GM18861 (cell line): ENCODE measurements around the gene FBL.
"Not testable (repeated sequence)": the region's sequence is repeated elsewhere in the genome, so short reads cannot be mapped to it uniquely, and the experiment has no call there.

Source experiments
- ATAC-seq: cut with Tn5 transposase; IDR thresholded peaks from one replicate; pipeline ENCODE4 v1.9.1; 2021; ENCODE audit not compliant: unreplicated experiment

Gene FBL

GRCh38 chr19:39845933-39846677, at the start of gene FBL:
FBL (minus strand) TSS chr19:39846379; CDS start chr19:39846300, 79 bp downstream.
- peak; percentile 68 for ATAC-seq

- not testable (repeated sequence) for ATAC-seq
Observed at GRCh38 chr19:39895096-39895495, 48.9 kb upstream of the FBL start.

GRCh38 chr19:39894236-39894606, 48.0 kb upstream of the FBL start:
- ATAC-seq = not testable (repeated sequence)

GRCh38 chr19:39893366-39894235, 47.4 kb upstream of the FBL start:
- ATAC-seq = not testable (repeated sequence)

- not testable (repeated sequence) for ATAC-seq
Observed at GRCh38 chr19:39892506-39892902, 46.3 kb upstream of the FBL start.

GRCh38 chr19:39891660-39892505, 45.7 kb upstream of the FBL start:
- not testable (repeated sequence) for ATAC-seq

- no peak for ATAC-seq
Observed at GRCh38 chr19:39890755-39891551, 44.8 kb upstream of the FBL start.

DNA sequence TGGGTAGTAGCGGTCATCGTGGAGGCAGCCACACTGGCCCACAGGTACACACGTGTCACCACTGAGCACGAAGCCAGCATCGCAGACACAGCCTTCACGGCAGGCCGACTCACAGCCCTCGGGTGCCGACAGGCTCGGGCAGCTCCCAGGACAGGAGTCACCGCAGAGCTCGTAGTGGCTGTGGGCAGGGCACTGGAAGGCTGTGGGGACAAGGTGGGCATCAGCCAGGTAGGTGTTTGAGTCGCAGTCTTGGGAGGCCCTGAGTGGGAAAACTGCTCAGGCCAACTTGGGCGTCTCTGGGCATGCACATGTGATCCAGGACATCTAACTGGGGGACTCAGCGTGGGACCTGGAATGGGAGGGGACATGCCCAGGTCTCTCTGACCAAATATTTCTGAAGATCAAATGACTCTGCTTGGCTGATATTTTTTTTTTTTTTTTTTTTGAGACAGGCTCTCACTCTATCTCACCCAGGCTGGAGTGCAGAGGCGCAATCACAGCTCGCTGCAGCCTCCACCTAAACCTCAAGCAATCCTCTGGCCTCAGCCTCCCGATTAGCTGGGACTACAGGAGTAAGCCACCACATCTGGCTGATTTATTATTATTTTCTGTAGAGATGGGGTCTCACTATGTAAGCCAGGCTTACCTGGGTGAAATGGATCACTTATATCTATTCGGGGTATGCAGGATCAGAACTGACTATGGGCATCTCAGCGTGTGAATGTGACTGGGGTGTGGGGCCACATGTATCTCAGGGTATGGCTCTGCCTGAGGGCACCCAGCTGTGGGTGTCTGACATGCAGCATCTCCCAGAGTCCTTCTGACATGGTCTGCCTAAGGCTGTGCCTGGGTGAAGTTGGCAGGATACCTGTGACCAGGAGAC, 43.9 kb upstream of the FBL start:
- ATAC-seq = not testable (repeated sequence)

GRCh38 chr19:39887456-39887951, 41.3 kb upstream of the FBL start:
- ATAC-seq = not testable (repeated sequence)

DNA sequence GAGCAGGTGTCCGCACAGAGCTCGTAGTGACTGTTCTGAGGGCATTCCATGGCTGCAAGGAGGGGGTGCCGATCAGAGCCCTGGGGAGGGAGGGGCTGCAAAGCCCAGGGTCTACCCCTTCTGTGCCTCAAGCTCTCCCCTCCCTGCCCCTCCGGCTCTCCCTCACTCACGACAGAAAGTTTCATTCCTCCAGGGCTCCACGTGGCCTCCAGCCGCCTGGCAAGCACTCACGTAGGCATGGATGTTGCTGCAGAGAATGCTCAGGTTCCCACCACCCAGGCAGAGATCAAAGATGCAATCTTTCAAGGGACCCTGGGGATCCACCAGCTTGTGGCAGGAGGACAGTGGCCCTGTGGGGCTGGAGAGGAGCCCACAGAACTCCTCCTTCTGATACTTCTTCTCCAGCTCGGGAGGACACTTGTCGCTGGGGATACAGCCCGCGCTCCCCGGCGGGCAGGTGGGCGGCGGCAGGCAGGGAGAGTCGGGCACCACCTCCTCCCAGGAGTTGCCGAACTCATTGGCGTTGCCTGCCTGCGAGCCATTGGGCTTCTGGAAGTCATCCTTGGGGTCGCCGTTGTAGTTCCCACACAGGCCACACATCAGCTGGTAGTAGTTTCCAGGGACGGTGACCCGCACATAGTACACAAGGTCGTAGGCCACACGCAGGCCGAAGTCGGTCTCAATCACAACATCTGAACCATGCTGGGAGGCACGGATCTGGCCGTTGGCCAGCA, 39.8 kb upstream of the FBL start:
- not testable (repeated sequence) for ATAC-seq

DNA sequence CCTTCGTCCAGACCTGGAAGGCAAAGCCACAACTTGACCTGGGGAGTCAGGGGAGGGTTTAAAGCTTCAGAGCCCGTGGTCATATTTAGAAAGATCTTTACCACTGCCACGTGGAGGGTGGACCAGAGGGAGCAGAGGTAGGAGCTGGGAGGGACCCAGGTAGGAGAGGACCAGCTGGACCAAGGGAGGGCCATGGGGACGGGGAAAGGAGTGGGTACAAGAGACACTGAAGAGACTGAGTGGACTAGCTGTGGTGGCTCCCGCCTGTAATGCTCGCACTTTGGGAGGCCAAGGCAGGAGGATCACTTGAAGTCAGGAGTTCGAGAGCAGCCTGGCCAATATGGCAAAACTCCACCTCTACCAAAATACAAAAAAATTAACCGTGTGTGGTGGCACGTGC, 38.5 kb upstream of the FBL start:
- ATAC-seq = not testable (repeated sequence)

GRCh38 chr19:39882645-39883044, 36.5 kb upstream of the FBL start:
- not testable (repeated sequence) for ATAC-seq

GRCh38 chr19:39881495-39882110, 35.4 kb upstream of the FBL start:
- ATAC-seq = not testable (repeated sequence)

DNA sequence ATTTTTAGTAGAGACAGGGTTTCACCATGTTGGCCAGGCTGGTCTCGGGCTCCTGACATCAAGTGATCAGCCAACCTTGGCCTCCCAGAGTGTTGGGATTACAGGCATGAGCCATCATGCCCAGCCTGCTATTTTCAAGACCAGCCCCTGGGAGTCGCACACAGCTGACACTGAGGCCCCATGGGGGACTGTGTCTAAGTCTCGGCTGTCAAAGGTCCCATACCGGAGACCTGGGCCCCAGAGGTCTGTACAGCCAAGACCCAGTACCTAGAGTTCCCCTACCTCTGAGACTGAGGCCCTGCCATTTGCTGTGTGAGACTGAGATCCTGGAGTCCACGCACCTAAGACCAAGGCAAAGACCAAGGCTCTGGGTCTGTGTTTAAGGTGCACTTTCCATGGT, 34.1 kb upstream of the FBL start:
- not testable (repeated sequence) for ATAC-seq

GRCh38 chr19:39879796-39880195, 33.6 kb upstream of the FBL start:
- not testable (repeated sequence) for ATAC-seq

GRCh38 chr19:39878866-39879265, 32.7 kb upstream of the FBL start:
- not testable (repeated sequence) for ATAC-seq

DNA sequence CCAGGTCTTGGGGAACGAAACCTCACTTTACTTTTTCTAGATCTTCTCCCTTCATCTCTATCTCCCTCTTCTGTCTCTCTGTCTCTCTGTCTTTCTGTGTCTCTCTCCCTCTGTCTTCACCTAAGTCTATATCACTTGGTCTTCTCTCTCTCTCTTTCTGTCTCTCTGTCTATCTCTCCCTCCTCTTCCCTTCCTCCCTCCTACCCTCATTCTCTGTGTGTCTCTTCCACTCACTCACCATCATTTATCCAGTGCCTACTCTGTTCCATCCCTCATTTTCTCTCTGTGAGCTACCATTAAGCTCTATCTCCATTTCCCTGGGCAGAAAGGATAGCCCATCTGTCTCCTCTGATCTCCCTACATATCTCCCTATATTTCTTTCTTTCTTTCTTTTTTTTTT, 32.2 kb upstream of the FBL start:
- ATAC-seq = no peak

DNA sequence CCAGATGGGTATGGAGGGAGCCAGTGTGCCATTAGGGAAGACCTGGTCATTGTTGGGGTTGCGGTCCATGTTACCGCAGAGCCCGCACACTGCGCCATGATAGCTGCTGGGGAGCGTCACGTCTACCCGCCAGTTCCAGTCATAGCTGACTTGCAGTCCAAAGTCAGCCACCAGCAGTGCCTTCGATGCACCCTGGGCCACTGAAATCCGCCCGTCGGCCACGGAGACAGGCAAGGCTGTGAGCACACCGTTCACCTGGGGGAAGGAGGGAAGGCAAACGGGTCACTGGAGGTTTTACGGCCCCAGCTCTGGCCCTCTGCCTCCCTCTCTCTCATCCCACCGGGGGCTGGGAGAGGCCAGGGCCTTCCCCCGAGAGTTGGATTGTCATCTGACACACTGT, 31.8 kb upstream of the FBL start:
- ATAC-seq = not testable (repeated sequence)
